Lung microvascular endothelial cell (primary cell): Measurements from ENCODE around the gene CA9. TPM values are rescaled to one million over a fixed set of nuclear protein-coding genes. Genes with fewer than 3 reads are reported as not detected.

Experiments
- DNase-seq, 2 donors: peaks; one replicate each; pipeline versions ENCODE4 v3.0.0 to v3.0.0-alpha.2; 2010; ENCODE audit warnings: low read depth in 2 of 2
- total RNA-seq: library from RNA; depleted of rRNA; stranded (reverse); fragments of >200 nt; gene quantifications from 2 replicates; pipeline ENCODE4 v1.2.1, GENCODE V29; 2014

Gene CA9
- total RNA-seq, 1 donor from 2014 or later, result not detected

GRCh38 chr9:35690614-35691333 is 17.0 kb downstream of the CA9 start:
- DNase-seq, result peak; percentile 71 to 73

GRCh38 chr9:35691334-35691650 is 17.6 kb downstream of the CA9 start:
- DNase-seq, result no peak

GRCh38 chr9:35691757-35692301 is 18.1 kb downstream of the CA9 start:
- no peak for DNase-seq

GRCh38 chr9:35695943-35696401 is 22.2 kb downstream of the CA9 start:
- DNase-seq, result no peak

GRCh38 chr9:35696520-35697215 is 22.9 kb downstream of the CA9 start:
- DNase-seq, result peak; percentile 57 to 75

- DNase-seq, result no peak
Measured at GRCh38 chr9:35697486-35697885, 23.8 kb downstream of the CA9 start.

- DNase-seq, result no peak
Measured at GRCh38 chr9:35698231-35698630, 24.5 kb downstream of the CA9 start.

GRCh38 chr9:35700031-35700430 is 26.3 kb downstream of the CA9 start:
- DNase-seq, result no peak

GRCh38 chr9:35700942-35701341 is 27.2 kb downstream of the CA9 start:
- DNase-seq, result no peak

GRCh38 chr9:35702696-35703095 is 29.0 kb downstream of the CA9 start:
- no peak for DNase-seq

- no peak for DNase-seq
Measured at GRCh38 chr9:35703906-35704672, 30.4 kb downstream of the CA9 start.

- no peak for DNase-seq
Measured at GRCh38 chr9:35705372-35705771, 31.6 kb downstream of the CA9 start.

- DNase-seq, result no peak
Measured at GRCh38 chr9:35705836-35706430, 32.2 kb downstream of the CA9 start.

- no peak for DNase-seq
Measured at GRCh38 chr9:35706951-35707350, 33.2 kb downstream of the CA9 start.

- no peak for DNase-seq
Measured at GRCh38 chr9:35708146-35708545, 34.4 kb downstream of the CA9 start.

GRCh38 chr9:35710818-35711500 is 37.2 kb downstream of the CA9 start:
- DNase-seq, result no peak

GRCh38 chr9:35711501-35712428 is 38.0 kb downstream of the CA9 start:
- DNase-seq, result no peak

- DNase-seq, result no peak
Measured at GRCh38 chr9:35712762-35713400, 39.2 kb downstream of the CA9 start.

GRCh38 chr9:35713578-35713977 is 39.9 kb downstream of the CA9 start:
- DNase-seq, result no peak

GRCh38 chr9:35714123-35714522 is 40.4 kb downstream of the CA9 start:
- DNase-seq, result no peak
